Stimulated activated CD8-positive, alpha-beta memory T cell treated with anti-CD3 and anti-CD28 coated beads, Interleukin-15, amount 100 ng/mL, for 48 hours (primary cell): ENCODE data around the gene DOK4.

Source experiments
- DNase-seq, 2 donors: peaks; one replicate each; pipeline ENCODE4 v3.0.0-alpha.2; 2020; ENCODE audit warnings: low read depth in 2 of 2

The DOK4 gene

GRCh38 chr16:57478396-57479204 lies 7.7 kb downstream of the DOK4 start:
- DNase-seq, result no peak

- DNase-seq, result no peak
Measured at GRCh38 chr16:57477531-57478202, 8.6 kb downstream of the DOK4 start.

GRCh38 chr16:57476546-57477410 lies 9.5 kb downstream of the DOK4 start:
- DNase-seq, result no peak

- peak; percentile 72 to 76 for DNase-seq
Measured at GRCh38 chr16:57475711-57476339, 10.5 kb downstream of the DOK4 start.

- no peak for DNase-seq
Measured at GRCh38 chr16:57474671-57475661, 11.3 kb downstream of the DOK4 start.

- no peak for DNase-seq
Measured at GRCh38 chr16:57473906-57474305, 12.4 kb downstream of the DOK4 start.

- DNase-seq, result no peak
Measured at GRCh38 chr16:57473176-57473840, 13.0 kb downstream of the DOK4 start.

- DNase-seq, result no peak
Measured at GRCh38 chr16:57472665-57473060, 13.6 kb downstream of the DOK4 start.

- DNase-seq, result no peak
Measured at GRCh38 chr16:57471852-57472664, 14.2 kb downstream of the DOK4 start.

- DNase-seq, result no peak
Measured at GRCh38 chr16:57471209-57471608, 15.1 kb downstream of the DOK4 start.

- no peak for DNase-seq
Measured at GRCh38 chr16:57470711-57471110, 15.6 kb downstream of the DOK4 start.

GRCh38 chr16:57469917-57470470 lies 16.3 kb downstream of the DOK4 start:
- DNase-seq, result no peak

GRCh38 chr16:57469046-57469445 lies 17.2 kb downstream of the DOK4 start:
- no peak for DNase-seq

GRCh38 chr16:57468346-57468745 lies 17.9 kb downstream of the DOK4 start:
- DNase-seq, result no peak

GRCh38 chr16:57464523-57464922 lies 21.8 kb downstream of the DOK4 start:
- no peak for DNase-seq

GRCh38 chr16:57462978-57463362 lies 23.3 kb downstream of the DOK4 start:
- no peak for DNase-seq

GRCh38 chr16:57462209-57462977 lies 23.9 kb downstream of the DOK4 start, which contains the start of gene POLR2C:
TSS of gene POLR2C (plus strand) at chr16:57462679. CDS start at chr16:57462725, 46 bp downstream.
- peak; percentile 86 to 88 for DNase-seq

- no peak for DNase-seq
Measured at GRCh38 chr16:57452021-57452420, 34.3 kb downstream of the DOK4 start.
